Liver (tissue), 9 donors: ENCODE data around the gene HAUS5. TPM values are rescaled to one million over a fixed set of nuclear protein-coding genes. Genes with fewer than 3 reads are reported as not detected.

Experiments used
- DNase-seq: peaks from one replicate; pipeline ENCODE4 v3.0.0-alpha.2; 2017; ENCODE audit warnings: low spot score
- H3K27ac ChIP-seq, 2 donors: one replicate each; pipeline ENCODE4 v1.7.0; 2013; ENCODE audit warnings: inconsistent platforms in 2 of 2, low read length in 2 of 2, control low read depth in 1 of 2, low read depth in 1 of 2, mild to moderate bottlenecking in 1 of 2
- H3K27me3 ChIP-seq, 4 donors: one replicate each; pipeline versions ENCODE4 v1.6.1 to v1.7.0; 2013; ENCODE audit warnings: low read length in 3 of 4, inconsistent platforms in 1 of 4, mild to moderate bottlenecking in 1 of 4, moderate library complexity in 1 of 4; ENCODE audit not compliant: control insufficient read depth in 4 of 4, insufficient read depth in 4 of 4
- H3K36me3 ChIP-seq, 4 donors: one replicate each; pipeline versions ENCODE4 v1.6.1 to v1.7.0; 2013; ENCODE audit warnings: low read length in 3 of 4, mild to moderate bottlenecking in 3 of 4, low read depth in 1 of 4, moderate library complexity in 1 of 4; ENCODE audit not compliant: control insufficient read depth in 4 of 4, insufficient read depth in 3 of 4
- H3K4me1 ChIP-seq, 4 donors: one replicate each; pipeline versions ENCODE4 v1.6.1 to v1.7.0; 2013; ENCODE audit warnings: low read length in 3 of 4, mild to moderate bottlenecking in 3 of 4, moderate library complexity in 1 of 4; ENCODE audit not compliant: control insufficient read depth in 4 of 4, insufficient read depth in 4 of 4
- H3K4me3 ChIP-seq, 3 donors: one replicate each; pipeline versions ENCODE4 v1.6.1 to v1.7.0; 2013; ENCODE audit warnings: low read length in 3 of 3, control low read depth in 1 of 3, low read depth in 1 of 3, mild to moderate bottlenecking in 1 of 3
- H3K9ac ChIP-seq, 2 donors: one replicate each; pipeline ENCODE4 v1.7.0; 2013; ENCODE audit warnings: low read length in 2 of 2, mild to moderate bottlenecking in 2 of 2, moderate library complexity in 2 of 2, control low read depth in 1 of 2, low read depth in 1 of 2
- H3K9me3 ChIP-seq, 4 donors: one replicate each; pipeline versions ENCODE4 v1.6.1 to v1.7.0; 2013; ENCODE audit warnings: low read length in 3 of 4; ENCODE audit not compliant: control insufficient read depth in 4 of 4
- EGR1 ChIP-seq, 2 donors: IDR thresholded peaks; 2 replicates each; pipeline ENCODE4 v1.6.1; 2016 to 2018; ENCODE audit warnings: antibody characterized with exemption in 2 of 2, low read depth in 2 of 2
- FOXA1 ChIP-seq: IDR thresholded peaks from 2 replicates; pipeline ENCODE4 v1.6.1; 2016; ENCODE audit warnings: antibody characterized with exemption
- FOXA2 ChIP-seq: IDR thresholded peaks from 2 replicates; pipeline ENCODE4 v1.6.1; 2016; ENCODE audit warnings: antibody characterized with exemption
- GABPA ChIP-seq, 2 donors: IDR thresholded peaks in 1 of 2; conservative IDR thresholded peaks in 1 of 2; 2 replicates each; pipeline ENCODE4 v1.6.1; 2016; ENCODE audit warnings: antibody characterized with exemption in 2 of 2, mild to moderate bottlenecking in 1 of 2, moderate library complexity in 1 of 2
- HNF4A ChIP-seq, 2 donors: conservative IDR thresholded peaks; 2 replicates each; pipeline ENCODE4 v1.6.1; 2016; ENCODE audit warnings: antibody characterized with exemption in 2 of 2, mild to moderate bottlenecking in 2 of 2
- HNF4G ChIP-seq: IDR thresholded peaks from 2 replicates; pipeline ENCODE4 v1.6.1; 2016; ENCODE audit warnings: antibody characterized with exemption
- JUND ChIP-seq, 2 donors: IDR thresholded peaks; 2 replicates each; pipeline ENCODE4 v1.6.1; 2016; ENCODE audit warnings: antibody characterized with exemption in 2 of 2
- NR2F2 ChIP-seq: IDR thresholded peaks from 2 replicates; pipeline ENCODE4 v1.6.1; 2016; ENCODE audit warnings: antibody characterized with exemption
- RAD21 ChIP-seq, 2 donors: IDR thresholded peaks; 2 replicates each; pipeline ENCODE4 v1.6.1; 2016; ENCODE audit warnings: antibody characterized with exemption in 2 of 2, mild to moderate bottlenecking in 2 of 2
- RXRA ChIP-seq, 2 donors: IDR thresholded peaks; 2 replicates each; pipeline ENCODE4 v1.6.1; 2017 to 2018; ENCODE audit warnings: antibody characterized with exemption in 2 of 2, mild to moderate bottlenecking in 1 of 2
- SP1 ChIP-seq: IDR thresholded peaks from 2 replicates; pipeline ENCODE4 v1.6.1; 2018; ENCODE audit warnings: antibody characterized with exemption, mild to moderate bottlenecking
- TAF1 ChIP-seq: conservative IDR thresholded peaks from 2 replicates; pipeline ENCODE4 v1.6.1; 2016; ENCODE audit warnings: antibody characterized with exemption, mild to moderate bottlenecking
- WGBS: extraction: QIAGEN DNeasy Blood & Tissue Kit; methylation state at CpG from one replicate; pipeline ENCODE4 v1.1.7; 2013; 5-methylcytosine and 5-hydroxymethylcytosine counted together
- polyA plus RNA-seq, 2 donors: library from polyadenylated mRNA; stranded (reverse) in 1 of 2; unstranded in 1 of 2; fragments of 200-250 nt in 1 of 2; fragments of >200 nt in 1 of 2; fragmentation: Nextera tagmentation in 1 of 2; extraction: Ambion mirVana in 1 of 2; gene quantifications; one replicate each; pipeline versions ENCODE4 v1.2.1 to v1.2.3, GENCODE V29; 2013 to 2015
- total RNA-seq, 2 donors: library from RNA; depleted of rRNA; stranded (reverse); fragments of >200 nt; gene quantifications; one replicate each; pipeline ENCODE4 v1.2.3, GENCODE V29; 2014
- TF ChIP-seq, protein P1 (sequence below): IDR thresholded peaks from 2 replicates; pipeline ENCODE4 v1.6.1; 2016; ENCODE audit warnings: antibody characterized with exemption
- TF ChIP-seq, protein P2 (sequence below): IDR thresholded peaks from 2 replicates; pipeline ENCODE4 v1.6.1; 2016; ENCODE audit warnings: antibody characterized with exemption
- TF ChIP-seq, protein P3 (sequence below): IDR thresholded peaks from 2 replicates; pipeline ENCODE4 v1.6.1; 2016; ENCODE audit warnings: antibody characterized with exemption, mild to moderate bottlenecking
- TF ChIP-seq, protein P4 (sequence below): fragments of 150-350 bp; IDR thresholded peaks from 2 replicates; pipeline ENCODE4 v1.5.1; 2017; ENCODE audit warnings: improper control_type of control experiment, low read depth, low read length; ENCODE audit not compliant: missing input control
- donor health status: healthy.
- donor health status: healthy.
- donor health status: healthy.
- donor health status: healthy.
- donor health status: healthy.

Gene HAUS5
- total and polyA plus RNA-seq, 4 donors: 1.9 to 7.3 (median 2.3) TPM

DNA sequence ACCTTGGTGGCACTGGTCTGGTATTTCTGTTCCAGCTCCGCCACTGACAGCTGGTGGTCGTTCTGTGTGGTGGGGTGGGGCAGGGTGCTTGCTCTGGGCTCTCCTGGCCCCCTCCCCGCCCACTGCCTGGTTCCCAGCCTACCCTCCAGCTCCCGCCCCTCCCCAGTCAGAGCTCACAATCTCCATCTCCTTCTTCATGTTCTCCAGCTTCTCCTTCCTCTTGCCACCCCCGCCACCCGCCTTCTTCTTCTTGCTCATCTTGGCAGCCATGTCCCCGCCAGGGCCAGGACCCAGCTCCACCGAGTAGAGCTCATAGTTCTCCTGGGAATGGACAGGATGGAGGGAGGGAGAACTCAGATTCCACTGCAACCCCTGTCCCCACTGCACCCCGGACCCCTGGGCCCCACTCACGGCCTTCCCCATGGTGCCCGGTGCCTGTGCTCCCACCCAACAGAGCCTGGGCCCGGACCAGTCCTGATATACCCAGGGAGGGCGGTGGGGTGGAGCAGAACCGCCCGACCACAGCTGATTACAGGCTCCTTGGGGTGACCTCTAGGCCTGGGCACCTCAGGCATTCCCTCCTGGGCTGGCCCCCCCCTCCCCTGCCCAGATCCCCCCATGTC lies 49.2 kb upstream of the HAUS5 start, which contains the start of gene ATP4A:
ATP4A (minus strand) TSS at position 452 of the 623 bp plus-strand sequence; CDS start at position 423, 29 bp downstream.
- WGBS: 78% methylated on average over 15 of the region's 15 CpGs
- no peak for DNase-seq
- H3K27me3 ChIP-seq: peaks cover 0 to 7% (median 3%) of the 10 kb centered on the region in 4 donors

More for the DNA sequence above, 49.2 kb upstream of the HAUS5 start, which contains the start of gene ATP4A:
- TF ChIP-seq FOXA2 (no peak), EGR1 (IDR thresholded peaks at IDR 0.05; ENCODE audit: low read depth in 2 of 2) (no peak), TAF1 (no peak), SP1 (no peak), RXRA (IDR thresholded peaks at IDR 0.05) (no peak), JUND (IDR thresholded peaks at IDR 0.05) (no peak), FOXA1 (no peak), HNF4A (conservative IDR thresholded peaks at IDR 0.05) (no peak), HNF4G (no peak), RAD21 (IDR thresholded peaks at IDR 0.05) (no peak), GABPA (IDR thresholded peaks at IDR 0.05 in 1 of 2, conservative IDR thresholded peaks at IDR 0.05 in 1 of 2) (no peak), NR2F2 (no peak)
- TF ChIP-seq, protein P1, sequence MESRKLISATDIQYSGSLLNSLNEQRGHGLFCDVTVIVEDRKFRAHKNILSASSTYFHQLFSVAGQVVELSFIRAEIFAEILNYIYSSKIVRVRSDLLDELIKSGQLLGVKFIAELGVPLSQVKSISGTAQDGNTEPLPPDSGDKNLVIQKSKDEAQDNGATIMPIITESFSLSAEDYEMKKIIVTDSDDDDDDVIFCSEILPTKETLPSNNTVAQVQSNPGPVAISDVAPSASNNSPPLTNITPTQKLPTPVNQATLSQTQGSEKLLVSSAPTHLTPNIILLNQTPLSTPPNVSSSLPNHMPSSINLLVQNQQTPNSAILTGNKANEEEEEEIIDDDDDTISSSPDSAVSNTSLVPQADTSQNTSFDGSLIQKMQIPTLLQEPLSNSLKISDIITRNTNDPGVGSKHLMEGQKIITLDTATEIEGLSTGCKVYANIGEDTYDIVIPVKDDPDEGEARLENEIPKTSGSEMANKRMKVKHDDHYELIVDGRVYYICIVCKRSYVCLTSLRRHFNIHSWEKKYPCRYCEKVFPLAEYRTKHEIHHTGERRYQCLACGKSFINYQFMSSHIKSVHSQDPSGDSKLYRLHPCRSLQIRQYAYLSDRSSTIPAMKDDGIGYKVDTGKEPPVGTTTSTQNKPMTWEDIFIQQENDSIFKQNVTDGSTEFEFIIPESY: no peak
- TF ChIP-seq, protein P2, sequence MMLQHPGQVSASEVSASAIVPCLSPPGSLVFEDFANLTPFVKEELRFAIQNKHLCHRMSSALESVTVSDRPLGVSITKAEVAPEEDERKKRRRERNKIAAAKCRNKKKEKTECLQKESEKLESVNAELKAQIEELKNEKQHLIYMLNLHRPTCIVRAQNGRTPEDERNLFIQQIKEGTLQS: no peak
- TF ChIP-seq, protein P3, sequence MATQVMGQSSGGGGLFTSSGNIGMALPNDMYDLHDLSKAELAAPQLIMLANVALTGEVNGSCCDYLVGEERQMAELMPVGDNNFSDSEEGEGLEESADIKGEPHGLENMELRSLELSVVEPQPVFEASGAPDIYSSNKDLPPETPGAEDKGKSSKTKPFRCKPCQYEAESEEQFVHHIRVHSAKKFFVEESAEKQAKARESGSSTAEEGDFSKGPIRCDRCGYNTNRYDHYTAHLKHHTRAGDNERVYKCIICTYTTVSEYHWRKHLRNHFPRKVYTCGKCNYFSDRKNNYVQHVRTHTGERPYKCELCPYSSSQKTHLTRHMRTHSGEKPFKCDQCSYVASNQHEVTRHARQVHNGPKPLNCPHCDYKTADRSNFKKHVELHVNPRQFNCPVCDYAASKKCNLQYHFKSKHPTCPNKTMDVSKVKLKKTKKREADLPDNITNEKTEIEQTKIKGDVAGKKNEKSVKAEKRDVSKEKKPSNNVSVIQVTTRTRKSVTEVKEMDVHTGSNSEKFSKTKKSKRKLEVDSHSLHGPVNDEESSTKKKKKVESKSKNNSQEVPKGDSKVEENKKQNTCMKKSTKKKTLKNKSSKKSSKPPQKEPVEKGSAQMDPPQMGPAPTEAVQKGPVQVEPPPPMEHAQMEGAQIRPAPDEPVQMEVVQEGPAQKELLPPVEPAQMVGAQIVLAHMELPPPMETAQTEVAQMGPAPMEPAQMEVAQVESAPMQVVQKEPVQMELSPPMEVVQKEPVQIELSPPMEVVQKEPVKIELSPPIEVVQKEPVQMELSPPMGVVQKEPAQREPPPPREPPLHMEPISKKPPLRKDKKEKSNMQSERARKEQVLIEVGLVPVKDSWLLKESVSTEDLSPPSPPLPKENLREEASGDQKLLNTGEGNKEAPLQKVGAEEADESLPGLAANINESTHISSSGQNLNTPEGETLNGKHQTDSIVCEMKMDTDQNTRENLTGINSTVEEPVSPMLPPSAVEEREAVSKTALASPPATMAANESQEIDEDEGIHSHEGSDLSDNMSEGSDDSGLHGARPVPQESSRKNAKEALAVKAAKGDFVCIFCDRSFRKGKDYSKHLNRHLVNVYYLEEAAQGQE: no peak
- TF ChIP-seq, protein P4, sequence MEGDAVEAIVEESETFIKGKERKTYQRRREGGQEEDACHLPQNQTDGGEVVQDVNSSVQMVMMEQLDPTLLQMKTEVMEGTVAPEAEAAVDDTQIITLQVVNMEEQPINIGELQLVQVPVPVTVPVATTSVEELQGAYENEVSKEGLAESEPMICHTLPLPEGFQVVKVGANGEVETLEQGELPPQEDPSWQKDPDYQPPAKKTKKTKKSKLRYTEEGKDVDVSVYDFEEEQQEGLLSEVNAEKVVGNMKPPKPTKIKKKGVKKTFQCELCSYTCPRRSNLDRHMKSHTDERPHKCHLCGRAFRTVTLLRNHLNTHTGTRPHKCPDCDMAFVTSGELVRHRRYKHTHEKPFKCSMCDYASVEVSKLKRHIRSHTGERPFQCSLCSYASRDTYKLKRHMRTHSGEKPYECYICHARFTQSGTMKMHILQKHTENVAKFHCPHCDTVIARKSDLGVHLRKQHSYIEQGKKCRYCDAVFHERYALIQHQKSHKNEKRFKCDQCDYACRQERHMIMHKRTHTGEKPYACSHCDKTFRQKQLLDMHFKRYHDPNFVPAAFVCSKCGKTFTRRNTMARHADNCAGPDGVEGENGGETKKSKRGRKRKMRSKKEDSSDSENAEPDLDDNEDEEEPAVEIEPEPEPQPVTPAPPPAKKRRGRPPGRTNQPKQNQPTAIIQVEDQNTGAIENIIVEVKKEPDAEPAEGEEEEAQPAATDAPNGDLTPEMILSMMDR: no peak
- no peaks in the 10 kb centered on the region for H3K9me3 ChIP-seq
- H3K4me1 ChIP-seq: peaks cover 0 to 1% (median under 1%) of the 10 kb centered on the region in 4 donors
- no peak within 1 kb of the TSS for H3K9ac ChIP-seq
- no peak within 1 kb of the TSS for H3K4me3 ChIP-seq
- no peak within 1 kb of the TSS for H3K27ac ChIP-seq
- H3K36me3 ChIP-seq: no peaks in the 10 kb centered on the region
